Activated gamma-delta T cell (primary cell): ENCODE data around the gene TUBGCP5.

ENCODE experiments used
- DNase-seq: peaks from one replicate; lab custom pipeline; 2025; lab: John Stamatoyannopoulos, UW

The TUBGCP5 gene

GRCh38 chr15:22978691-22979237 lies 60.6 kb downstream of the TUBGCP5 start:
- no peak for DNase-seq

GRCh38 chr15:22974745-22975144 lies 64.6 kb downstream of the TUBGCP5 start:
- DNase-seq: no peak

GRCh38 chr15:22973987-22974386 lies 65.4 kb downstream of the TUBGCP5 start:
- no peak for DNase-seq

GRCh38 chr15:22973286-22973685 lies 66.1 kb downstream of the TUBGCP5 start:
- DNase-seq: no peak

- no peak for DNase-seq
Measured at GRCh38 chr15:22969489-22969888, 69.9 kb downstream of the TUBGCP5 start.

- no peak for DNase-seq
Measured at GRCh38 chr15:22968366-22968765, 71.0 kb downstream of the TUBGCP5 start.

- no peak for DNase-seq
Measured at GRCh38 chr15:22967084-22967770, 72.1 kb downstream of the TUBGCP5 start.

- no peak for DNase-seq
Measured at GRCh38 chr15:22966321-22967083, 72.9 kb downstream of the TUBGCP5 start.

GRCh38 chr15:22963641-22964040 lies 75.7 kb downstream of the TUBGCP5 start:
- DNase-seq: no peak

- DNase-seq: no peak
Measured at GRCh38 chr15:22962611-22963010, 76.8 kb downstream of the TUBGCP5 start.

- DNase-seq: no peak
Measured at GRCh38 chr15:22961762-22962161, 77.6 kb downstream of the TUBGCP5 start.

GRCh38 chr15:22960556-22960955 lies 78.8 kb downstream of the TUBGCP5 start:
- DNase-seq: no peak

- DNase-seq: no peak
Measured at GRCh38 chr15:22960126-22960525, 79.2 kb downstream of the TUBGCP5 start.

- DNase-seq: no peak
Measured at GRCh38 chr15:22959321-22960101, 79.9 kb downstream of the TUBGCP5 start.

- no peak for DNase-seq
Measured at GRCh38 chr15:22958487-22959280, 80.7 kb downstream of the TUBGCP5 start.

- DNase-seq: no peak
Measured at GRCh38 chr15:22956978-22957260, 82.5 kb downstream of the TUBGCP5 start.

GRCh38 chr15:22956257-22956977 lies 83.0 kb downstream of the TUBGCP5 start:
- no peak for DNase-seq

- DNase-seq: no peak
Measured at GRCh38 chr15:22955544-22956119, 83.7 kb downstream of the TUBGCP5 start.

GRCh38 chr15:22954798-22955543 lies 84.4 kb downstream of the TUBGCP5 start:
- no peak for DNase-seq

GRCh38 chr15:22954326-22954725 lies 85.0 kb downstream of the TUBGCP5 start:
- no peak for DNase-seq
